Measurements from ENCODE around the gene NSRP1.

Gene NSRP1

GRCh38 chr17:30234296-30234695, 117.7 kb downstream of the NSRP1 start:
- Histone ChIP-seq H3K4me1 (ENCODE audit: control insufficient read depth, low read length) (peaks cover 10% of the 10 kb centered on the region), H3K27ac (ENCODE audit: low read depth, low read length) (no peak overlapping the region), H4K20me1 (ENCODE audit: control insufficient read depth, insufficient read depth, low read depth, low read length) (no peaks in the 10 kb centered on the region), H3K27me3 (ENCODE audit: control insufficient read depth, low read length) (peaks cover 41% of the 10 kb centered on the region), H3K36me3 (ENCODE audit: control insufficient read depth, low read length) (no peaks in the 10 kb centered on the region), H3K4me3 (ENCODE audit: low read length) (no peak overlapping the region), H3K79me2 (ENCODE audit: control insufficient read depth, low read length) (no peaks in the 10 kb centered on the region), H3K4me2 (ENCODE audit: low read length) (no peak overlapping the region), H3K9me2 (replicated peaks; ENCODE audit: control insufficient read depth, low read length) (no peaks in the 10 kb centered on the region), H3K9me3 (ENCODE audit: control insufficient read depth, insufficient read depth, low read length) (no peaks in the 10 kb centered on the region), H3F3A (ENCODE audit: control insufficient read depth, insufficient read depth) (no peaks in the 10 kb centered on the region)
- no peak for TF ChIP-seq CTCF (IDR thresholded peaks at IDR 0.05; ENCODE audit: low read depth, low read length, poor library complexity, severe bottlenecking)
- no peak for TF ChIP-seq EZH2phosphoT487 (IDR thresholded peaks at IDR 0.05; ENCODE audit: borderline replicate concordance, low read length)

GRCh38 chr17:30234964-30235363, 118.3 kb downstream of the NSRP1 start:
- H3K27me3 ChIP-seq (ENCODE audit: control insufficient read depth, low read length), result peaks cover 41% of the 10 kb centered on the region

GRCh38 chr17:30235386-30236296, 119.0 kb downstream of the NSRP1 start, which contains the start of gene SLC6A4:
Gene SLC6A4, minus strand, starts transcription at chr17:30235697. Its CDS starts 13,739 bp downstream, at chr17:30221958.
- H3K9me2 ChIP-seq (replicated peaks; ENCODE audit: control insufficient read depth, low read length), result no peaks in the 10 kb centered on the region
- H3K4me2 ChIP-seq (ENCODE audit: low read length), result 0 out of 2 replicates have a peak within 1 kb of the TSS, but pooled peaks have one; percentile 15
- TF ChIP-seq CTCF (IDR thresholded peaks at IDR 0.05; ENCODE audit: low read depth, low read length, poor library complexity, severe bottlenecking) (no peak), EZH2phosphoT487 (IDR thresholded peaks at IDR 0.05; ENCODE audit: borderline replicate concordance, low read length) (no peak)
- H3F3A ChIP-seq (ENCODE audit: control insufficient read depth, insufficient read depth), result no peaks in the 10 kb centered on the region
- no peak within 1 kb of the TSS for H3K4me3 ChIP-seq (ENCODE audit: low read length)
- H3K36me3 ChIP-seq (ENCODE audit: control insufficient read depth, low read length), result no peaks in the 10 kb centered on the region
- no peaks in the 10 kb centered on the region for H3K79me2 ChIP-seq (ENCODE audit: control insufficient read depth, low read length)
- H3K4me1 ChIP-seq (ENCODE audit: control insufficient read depth, low read length), result peaks cover 2% of the 10 kb centered on the region
- H3K27me3 ChIP-seq (ENCODE audit: control insufficient read depth, low read length), result peaks cover 41% of the 10 kb centered on the region
- no peaks in the 10 kb centered on the region for H3K9me3 ChIP-seq (ENCODE audit: control insufficient read depth, insufficient read depth, low read length)
- no peaks in the 10 kb centered on the region for H4K20me1 ChIP-seq (ENCODE audit: control insufficient read depth, insufficient read depth, low read depth, low read length)
- H3K27ac ChIP-seq (ENCODE audit: low read depth, low read length), result no peak within 1 kb of the TSS

More at GRCh38 chr17:30234964-30235363, 118.3 kb downstream of the NSRP1 start:
- Histone ChIP-seq H3K4me1 (ENCODE audit: control insufficient read depth, low read length) (peaks cover 9% of the 10 kb centered on the region), H3K27ac (ENCODE audit: low read depth, low read length) (no peak overlapping the region), H3K9me3 (ENCODE audit: control insufficient read depth, insufficient read depth, low read length) (no peaks in the 10 kb centered on the region), H4K20me1 (ENCODE audit: control insufficient read depth, insufficient read depth, low read depth, low read length) (no peaks in the 10 kb centered on the region), H3K4me3 (ENCODE audit: low read length) (no peak overlapping the region), H3K36me3 (ENCODE audit: control insufficient read depth, low read length) (no peaks in the 10 kb centered on the region), H3K9me2 (replicated peaks; ENCODE audit: control insufficient read depth, low read length) (no peaks in the 10 kb centered on the region), H3F3A (ENCODE audit: control insufficient read depth, insufficient read depth) (no peaks in the 10 kb centered on the region), H3K4me2 (ENCODE audit: low read length) (no peak overlapping the region), H3K79me2 (ENCODE audit: control insufficient read depth, low read length) (no peaks in the 10 kb centered on the region)
- no peak for TF ChIP-seq EZH2phosphoT487 (IDR thresholded peaks at IDR 0.05; ENCODE audit: borderline replicate concordance, low read length)
- no peak for TF ChIP-seq CTCF (IDR thresholded peaks at IDR 0.05; ENCODE audit: low read depth, low read length, poor library complexity, severe bottlenecking)

Measured in DOHH2 (cell line).